ENCODE data around the gene DCTPP1.
"Not testable (repeated sequence)": the region's sequence is repeated elsewhere in the genome, so short reads cannot be mapped to it uniquely, and the experiment has no call there.

DCTPP1 gene

GRCh38 chr16:30429678-30430427, at the start of gene DCTPP1:
Gene DCTPP1 (minus strand): TSS chr16:30430030. CDS start chr16:30429980, 50 bp downstream.
- peak; percentile 95 for DNase-seq (ENCODE audit: low spot score)

- no peak for DNase-seq (ENCODE audit: low spot score)
Measured at GRCh38 chr16:30478766-30479478, 49.1 kb upstream of the DCTPP1 start.

GRCh38 chr16:30477773-30478172, 47.9 kb upstream of the DCTPP1 start:
- not testable (repeated sequence) for DNase-seq (ENCODE audit: low spot score)

DNA sequence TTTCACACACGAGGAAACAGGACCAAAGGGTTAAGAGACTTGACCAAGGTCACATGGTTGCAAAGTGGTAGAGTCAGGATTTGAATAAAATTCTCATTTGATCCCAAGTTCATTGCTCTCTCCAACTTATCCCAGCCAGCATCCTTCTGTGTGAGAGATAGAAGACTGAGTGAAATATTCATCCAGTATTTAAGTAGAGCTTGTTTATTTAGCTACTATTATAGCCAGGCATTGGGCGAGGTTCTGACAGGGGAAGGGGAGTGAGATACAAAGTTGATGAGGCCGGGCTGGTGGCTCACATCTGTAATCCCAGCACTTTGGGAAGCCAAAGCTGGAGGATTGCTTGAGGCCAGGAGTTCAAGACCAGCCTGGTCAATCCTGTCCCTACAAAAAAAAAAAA, 47.2 kb upstream of the DCTPP1 start:
- no peak for DNase-seq (ENCODE audit: low spot score)

- DNase-seq (ENCODE audit: low spot score), result no peak
Measured at GRCh38 chr16:30474684-30475083, 44.9 kb upstream of the DCTPP1 start.

DNA sequence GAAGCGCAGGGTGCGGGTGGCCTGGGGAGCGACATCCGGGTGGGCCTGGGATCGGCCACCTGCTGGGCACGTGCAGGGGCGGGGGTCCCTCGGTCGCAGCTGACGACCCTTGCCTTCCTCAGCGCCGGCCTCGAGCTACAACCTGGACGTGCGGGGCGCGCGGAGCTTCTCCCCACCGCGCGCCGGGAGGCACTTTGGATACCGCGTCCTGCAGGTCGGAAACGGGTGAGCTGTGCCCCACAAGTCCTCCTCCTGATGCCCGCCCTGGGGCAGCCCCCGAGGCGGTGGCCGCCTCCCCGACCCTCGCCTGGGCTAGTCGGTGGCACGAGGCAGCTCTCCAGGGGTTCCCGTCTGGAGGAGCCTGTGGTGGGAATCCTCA, 44.2 kb upstream of the DCTPP1 start:
- no peak for DNase-seq (ENCODE audit: low spot score)

DNA sequence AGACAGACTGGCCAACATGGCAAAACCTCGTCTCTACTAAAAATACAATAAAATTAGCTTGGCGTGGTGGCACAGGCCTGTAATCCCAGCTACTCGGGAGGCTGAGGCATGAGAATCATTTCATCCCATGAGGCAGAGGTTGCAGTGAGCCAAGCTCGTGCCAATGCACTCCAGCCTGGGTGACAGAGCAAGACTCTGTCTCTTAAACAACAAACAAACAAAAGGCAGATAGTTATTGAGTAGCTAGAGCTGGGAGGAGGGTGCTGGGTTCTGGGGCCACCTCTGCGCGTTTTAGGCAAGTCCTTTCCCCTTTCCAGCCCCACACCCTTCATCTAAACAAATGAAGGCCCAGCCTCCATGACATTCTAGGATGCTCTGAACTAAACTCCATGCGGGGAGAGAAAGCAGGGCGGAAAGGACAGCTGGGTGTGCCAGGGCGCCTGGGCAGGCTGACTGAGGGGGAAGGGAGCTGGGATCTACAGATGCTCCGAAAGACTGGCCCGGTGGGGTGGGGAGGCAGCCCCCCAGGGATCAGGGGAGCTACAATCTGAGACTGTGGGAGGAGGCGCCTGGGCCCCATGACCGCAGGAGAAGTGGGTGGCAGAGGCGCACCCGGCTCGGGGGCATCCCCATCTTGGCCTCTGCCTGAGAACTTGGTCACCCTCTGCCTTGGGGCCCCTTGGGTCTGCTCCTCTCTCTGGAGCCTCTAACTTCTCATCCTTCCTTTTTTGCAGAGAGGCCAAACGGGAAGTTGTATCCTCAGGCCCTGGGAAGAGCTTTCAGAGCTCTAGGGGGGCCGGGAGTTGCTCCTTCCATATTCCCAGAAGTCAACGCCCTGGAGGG, 43.6 kb upstream of the DCTPP1 start:
- no peak for DNase-seq (ENCODE audit: low spot score)

GRCh38 chr16:30472328-30472942, 42.6 kb upstream of the DCTPP1 start, which contains the start of gene ITGAL:
Gene ITGAL (plus strand): TSS chr16:30472742. CDS start chr16:30472838, 96 bp downstream.
- no peak for DNase-seq (ENCODE audit: low spot score)

GRCh38 chr16:30470632-30470995, 40.8 kb upstream of the DCTPP1 start:
- no peak for DNase-seq (ENCODE audit: low spot score)

- DNase-seq (ENCODE audit: low spot score), result no peak
Measured at GRCh38 chr16:30470170-30470512, 40.3 kb upstream of the DCTPP1 start.

DNA sequence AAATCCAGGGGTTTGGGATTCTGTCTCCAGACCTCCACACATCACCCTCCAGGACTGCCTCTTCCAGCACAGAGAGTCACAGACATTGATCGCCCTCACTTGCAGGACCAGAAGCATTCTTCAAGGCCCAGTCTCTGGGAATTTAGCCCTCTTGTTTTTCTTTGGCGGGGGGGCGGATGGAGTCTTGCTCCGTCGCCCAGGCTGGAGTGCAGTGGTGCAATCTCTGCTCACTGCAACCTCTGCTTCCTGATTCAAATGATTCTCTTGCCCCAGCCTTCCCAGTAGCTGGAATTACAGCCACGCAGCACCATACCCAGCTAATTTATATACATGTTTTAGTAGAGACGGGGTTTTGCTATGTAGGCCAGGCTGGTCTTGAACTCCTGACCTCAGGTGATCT, 34.2 kb upstream of the DCTPP1 start:
- no peak for DNase-seq (ENCODE audit: low spot score)

DNA sequence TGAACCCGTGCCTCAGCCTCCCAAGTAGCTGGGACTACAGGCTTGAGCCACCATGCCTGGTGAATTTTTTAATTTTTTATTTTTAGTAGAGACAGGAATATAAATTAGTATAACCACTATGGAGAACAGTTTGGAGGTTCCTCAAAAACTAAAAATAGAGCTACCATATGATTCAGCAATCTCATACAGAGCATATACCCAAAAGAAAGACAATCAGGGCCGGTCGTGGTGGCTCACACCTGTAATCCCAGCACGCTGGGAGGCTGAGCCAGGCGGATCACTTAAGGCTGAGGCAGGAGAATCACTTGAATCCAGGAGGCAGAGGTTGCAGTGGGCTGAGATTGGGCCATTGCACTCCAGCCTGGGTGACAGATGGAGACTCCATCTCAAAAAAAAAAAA, 31.6 kb upstream of the DCTPP1 start:
- not testable (repeated sequence) for DNase-seq (ENCODE audit: low spot score)

DNA sequence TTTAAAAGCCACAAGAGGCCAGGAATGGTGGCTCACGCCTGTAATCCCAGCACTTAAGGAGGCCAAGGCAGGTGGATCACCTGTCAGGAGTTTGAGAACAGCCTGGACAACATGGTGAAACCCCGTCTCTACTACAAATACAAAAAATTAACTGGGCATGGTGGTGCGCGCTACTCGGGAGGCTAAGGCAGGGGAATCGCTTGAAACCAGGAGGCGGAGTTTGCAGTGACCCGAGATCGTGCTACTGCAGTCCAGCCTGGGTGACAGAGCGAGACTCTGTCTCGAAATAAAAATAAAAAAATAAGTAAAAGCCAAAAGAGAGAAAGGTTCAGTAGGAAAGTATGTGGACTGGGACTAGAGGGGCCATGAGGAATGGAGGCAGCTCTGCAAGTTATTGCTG, 29.6 kb upstream of the DCTPP1 start:
- no peak for DNase-seq (ENCODE audit: low spot score)

GRCh38 chr16:30458561-30459394, 28.9 kb upstream of the DCTPP1 start:
- no peak for DNase-seq (ENCODE audit: low spot score)

DNA sequence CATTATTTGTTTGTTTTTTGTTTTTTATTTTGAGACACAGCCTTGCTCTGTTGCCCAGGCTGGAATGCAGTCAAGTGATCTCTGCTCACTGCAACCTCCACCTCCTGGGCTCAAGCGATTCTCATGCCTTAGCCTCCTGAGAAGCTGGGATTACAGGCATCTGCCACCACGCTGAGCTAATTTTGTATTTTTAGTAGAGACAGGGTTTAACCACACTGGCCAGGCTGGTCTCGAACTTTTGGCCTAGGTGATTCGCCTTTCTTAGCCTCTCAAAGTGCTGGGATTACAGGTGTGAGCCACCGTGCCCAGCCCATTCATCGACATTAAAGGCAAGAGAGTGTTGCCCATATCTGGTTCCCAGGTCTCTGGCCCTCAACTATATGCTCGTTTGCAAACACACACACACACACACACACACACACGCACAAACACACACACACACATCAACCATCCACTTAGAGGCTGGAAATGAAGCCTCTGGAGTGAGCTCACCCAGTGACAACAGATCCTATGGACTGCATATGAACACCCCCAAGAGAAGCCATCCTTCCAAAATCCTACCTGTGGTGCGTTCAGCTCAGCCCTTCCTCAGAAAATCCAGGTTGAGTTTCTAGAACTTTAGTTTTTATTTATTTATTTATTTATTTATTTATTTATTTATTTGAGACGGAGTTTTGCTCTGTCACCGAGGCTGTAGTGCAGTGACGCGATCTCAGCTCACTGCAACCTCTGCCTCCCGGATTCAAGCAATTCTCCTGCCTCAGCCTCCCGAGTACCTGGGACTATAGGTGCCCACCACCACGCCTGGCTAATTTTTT, 28.1 kb upstream of the DCTPP1 start:
- no peak for DNase-seq (ENCODE audit: low spot score)

DNA sequence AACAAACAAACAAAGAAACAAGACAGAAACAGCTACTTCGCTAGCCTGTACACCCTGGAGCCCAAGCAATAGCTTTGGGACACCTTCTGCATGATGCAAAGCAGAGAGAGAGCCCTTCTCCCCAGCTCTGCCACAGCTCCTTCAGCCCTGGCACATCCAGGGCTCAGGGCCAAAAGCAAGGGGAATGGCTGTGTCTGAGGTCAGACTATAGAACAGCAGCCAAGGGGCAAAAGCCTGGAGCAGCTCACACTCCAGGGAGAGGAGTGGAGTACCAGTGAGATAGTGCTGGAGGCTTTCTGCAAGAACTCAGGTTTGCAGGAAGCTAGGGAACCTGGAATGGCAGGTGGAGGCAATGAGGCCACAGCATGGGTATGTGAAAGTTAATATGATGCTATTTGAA, 27.4 kb upstream of the DCTPP1 start:
- DNase-seq (ENCODE audit: low spot score), result no peak

DNA sequence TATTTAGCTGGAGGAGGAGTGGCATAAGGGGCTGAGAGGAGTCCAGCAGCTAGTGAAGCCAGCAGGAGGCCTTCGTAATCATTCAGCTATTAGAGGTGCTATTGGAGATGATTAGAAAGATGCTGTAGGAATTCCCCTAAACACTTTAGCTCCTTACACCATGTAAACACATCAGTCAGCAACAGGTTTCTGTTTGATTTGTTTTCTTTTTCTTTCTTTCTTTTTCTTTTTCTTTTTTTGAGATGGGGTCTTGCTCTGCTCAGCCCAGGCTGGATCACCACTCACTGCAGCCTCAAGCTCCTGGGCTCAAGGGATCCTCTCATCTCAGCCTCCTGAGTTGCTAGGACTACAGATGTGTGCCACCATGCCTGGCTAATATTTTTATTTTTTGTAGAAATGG, 26.5 kb upstream of the DCTPP1 start:
- no peak for DNase-seq (ENCODE audit: low spot score)

GRCh38 chr16:30452709-30453580, 23.1 kb upstream of the DCTPP1 start:
- DNase-seq (ENCODE audit: low spot score), result not testable (repeated sequence)

DNA sequence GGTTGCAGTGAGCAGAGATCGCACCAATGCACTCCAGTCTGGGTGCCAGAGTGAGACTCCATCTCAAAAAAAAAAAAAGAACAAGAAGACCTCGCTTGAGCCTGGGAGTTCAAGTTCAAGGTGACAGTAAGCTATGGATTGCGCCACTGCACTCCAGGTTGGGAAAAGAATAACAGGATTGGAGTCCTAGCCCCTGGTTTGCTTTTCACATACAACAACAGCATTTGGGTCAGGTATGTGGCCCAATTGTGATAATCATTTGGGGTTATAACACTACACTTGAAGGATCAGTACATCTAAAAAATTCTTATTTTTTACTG, 19.2 kb upstream of the DCTPP1 start:
- DNase-seq (ENCODE audit: low spot score), result no peak
